Stimulated activated CD4-positive, alpha-beta T cell treated with anti-CD3 and anti-CD28 coated beads, TNF-alpha, amount 100 ng/mL, for 48 hours (primary cell): Measurements from ENCODE around the gene ZNF532.
"Not testable (repeated sequence)": the region's sequence is repeated elsewhere in the genome, so short reads cannot be mapped to it uniquely, and the experiment has no call there.

Source experiments
- DNase-seq, 3 donors: peaks; one replicate each; pipeline ENCODE4 v3.0.0-alpha.2; 2020; ENCODE audit warnings: low read depth in 3 of 3

ZNF532 gene

DNA sequence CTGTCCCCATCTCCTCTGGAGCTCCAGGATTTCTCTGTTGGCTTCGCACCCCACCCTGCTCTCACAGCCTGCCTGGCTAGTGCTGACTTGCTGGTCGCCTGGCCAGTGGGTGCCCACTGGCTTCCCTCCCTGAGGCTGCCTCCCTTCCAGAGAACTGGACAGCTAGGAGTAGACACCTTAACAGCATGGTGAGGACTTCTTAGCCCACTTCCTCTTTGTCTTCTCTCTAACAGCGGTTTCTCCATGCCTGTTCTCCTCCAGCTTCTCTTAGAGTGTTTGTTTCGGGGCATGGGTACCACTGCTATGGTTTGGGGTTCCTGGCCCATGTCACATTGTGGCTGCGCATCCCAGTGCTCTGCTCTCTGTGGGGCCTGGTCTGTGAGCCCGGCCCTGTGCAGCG is 37.1 kb downstream of the ZNF532 start:
- no peak for DNase-seq

DNA sequence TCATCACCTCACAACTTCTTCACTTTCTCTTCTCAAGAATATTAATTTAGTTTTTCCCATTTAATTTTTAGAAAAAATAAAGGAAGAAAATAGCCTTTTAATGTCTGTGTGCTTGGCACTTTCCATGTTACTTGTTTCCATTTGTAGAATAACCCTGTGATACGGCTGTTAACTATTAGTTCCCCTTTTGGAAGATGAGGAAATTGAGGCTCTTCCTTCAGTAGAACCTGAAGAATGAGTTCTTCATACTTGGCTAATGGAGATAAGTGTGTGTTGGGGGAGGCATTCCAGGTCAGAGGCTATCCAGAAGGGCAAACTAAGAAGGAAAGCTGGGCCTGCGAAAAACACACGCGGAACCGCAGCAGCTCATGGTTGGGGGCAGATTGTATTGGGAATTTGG is 38.3 kb downstream of the ZNF532 start:
- no peak for DNase-seq

DNA sequence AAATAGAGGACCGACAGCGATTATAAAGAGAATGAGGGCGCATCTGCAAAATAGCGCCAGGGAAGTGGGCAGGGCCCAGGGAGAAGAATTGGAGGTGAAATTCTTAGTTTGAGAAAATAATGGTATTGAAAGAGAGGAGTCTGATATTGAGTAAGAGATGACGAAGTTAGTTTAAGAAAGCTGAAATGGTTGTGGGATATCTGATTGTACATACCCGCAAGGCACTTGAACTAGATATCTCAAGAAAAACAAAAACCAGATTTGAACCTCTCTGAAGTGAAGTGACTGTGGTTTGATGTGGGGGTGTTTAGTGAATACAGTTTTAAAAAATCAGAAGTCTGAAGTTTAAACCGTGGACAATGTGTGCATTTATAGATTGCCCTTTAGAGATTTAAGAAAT is 38.9 kb downstream of the ZNF532 start:
- DNase-seq = no peak

DNA sequence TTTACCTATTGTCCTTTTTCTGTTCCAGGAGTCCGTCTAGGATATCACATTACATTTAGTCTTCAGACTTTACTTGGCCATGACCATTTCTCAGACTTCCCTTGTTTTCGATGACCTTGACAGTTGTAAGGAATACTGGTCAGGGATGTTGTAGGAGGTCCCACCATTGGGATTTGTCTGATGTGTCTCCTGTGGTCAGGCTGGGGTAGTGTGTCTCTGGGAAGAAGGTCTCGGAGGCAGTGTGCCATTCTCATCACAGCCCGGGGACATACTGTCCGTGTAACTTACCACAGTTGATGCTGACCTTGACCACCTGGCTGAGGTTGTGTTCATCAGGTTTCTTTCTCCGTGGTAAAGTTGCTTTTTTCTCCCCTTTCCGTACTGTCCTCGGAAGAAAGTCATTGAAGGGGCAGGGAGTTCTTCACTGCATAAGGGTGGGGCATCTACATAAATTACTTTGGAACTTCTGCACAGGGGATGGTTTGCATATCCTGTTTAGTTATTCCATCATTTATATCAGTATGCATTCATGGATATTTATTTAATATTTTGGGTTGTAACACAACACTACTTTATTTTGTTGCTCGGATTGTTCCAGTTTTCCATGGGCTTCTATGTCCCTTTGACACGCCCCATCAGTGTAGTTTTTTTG is 41.2 kb downstream of the ZNF532 start:
- DNase-seq = no peak

DNA sequence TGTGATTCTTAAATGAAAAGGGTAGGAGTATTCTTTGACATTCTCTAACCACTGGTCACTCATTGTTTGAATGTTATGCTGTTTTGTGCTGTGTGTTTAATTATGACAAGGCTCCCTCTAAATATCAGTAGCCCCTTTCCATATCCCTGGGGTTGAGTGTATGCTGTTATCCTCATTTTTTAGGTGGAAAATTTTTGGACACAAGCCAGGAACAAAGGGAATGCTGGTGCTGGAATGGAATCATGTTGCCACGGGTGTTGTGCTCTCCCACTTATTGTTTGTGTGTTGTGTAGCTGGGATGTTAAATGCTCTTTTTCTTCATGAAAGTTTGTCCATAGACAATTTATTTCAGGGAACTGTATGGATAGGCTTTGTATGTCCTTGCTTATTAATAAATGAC is 43.3 kb downstream of the ZNF532 start:
- no peak for DNase-seq

DNA sequence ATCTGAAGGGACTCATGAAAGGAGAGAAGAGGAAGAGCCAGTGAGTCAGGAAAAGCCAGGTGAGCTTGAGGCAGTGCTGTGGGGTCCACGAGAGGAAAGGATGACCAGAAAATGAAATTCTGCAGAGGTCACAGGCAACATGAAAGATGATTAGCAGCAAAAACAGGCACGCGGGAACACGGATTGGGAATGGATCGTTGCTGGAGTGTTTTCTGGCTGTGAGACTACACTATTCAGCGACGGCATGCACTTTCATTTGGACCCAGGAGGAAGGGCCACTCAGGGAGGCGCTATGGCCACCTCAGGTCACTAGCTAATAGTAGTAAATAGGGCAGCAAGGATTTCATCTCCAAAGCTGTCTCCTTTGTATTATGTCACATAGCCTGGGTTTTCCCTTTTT is 44.8 kb downstream of the ZNF532 start:
- no peak for DNase-seq

DNA sequence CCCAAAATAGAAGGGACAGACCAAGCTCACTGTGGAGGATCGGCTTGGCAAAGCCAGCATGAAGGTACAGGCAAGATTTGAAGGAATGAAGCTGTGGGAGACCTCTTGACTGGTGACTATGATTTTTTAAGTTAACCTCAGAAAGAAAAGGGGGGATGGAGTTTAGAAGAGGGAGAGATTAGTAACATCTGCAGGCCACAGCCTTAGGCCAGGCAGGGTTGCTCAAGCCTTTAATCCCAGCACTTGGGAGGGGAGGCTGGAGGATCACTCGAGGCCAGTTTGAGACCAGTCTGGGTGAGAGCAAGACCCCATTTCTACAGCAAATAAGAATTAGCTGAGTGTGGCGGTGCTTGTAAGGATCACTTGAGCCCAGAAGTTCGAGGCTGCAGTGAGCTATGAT is 46.6 kb downstream of the ZNF532 start:
- no peak for DNase-seq

DNA sequence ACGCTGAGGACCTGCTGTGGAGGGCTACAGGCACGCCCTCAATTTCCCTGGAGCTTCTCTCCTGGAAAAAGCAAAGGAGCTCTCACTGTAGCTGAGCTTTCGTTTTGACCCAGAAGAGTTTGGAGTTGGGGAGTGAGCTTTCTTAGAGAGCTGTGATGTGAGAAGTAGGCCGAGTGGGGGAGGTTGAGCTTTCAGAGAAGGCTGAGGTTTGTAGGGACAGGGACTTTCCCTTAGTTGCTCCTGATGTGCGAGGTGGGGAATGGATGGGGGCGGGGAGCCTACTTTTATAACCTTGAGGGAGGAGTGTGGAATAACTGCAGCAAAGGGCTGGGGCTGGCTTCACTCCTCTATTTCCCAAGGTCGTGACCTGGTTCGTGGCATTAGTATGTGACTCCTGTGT is 47.1 kb downstream of the ZNF532 start:
- DNase-seq = no peak

DNA sequence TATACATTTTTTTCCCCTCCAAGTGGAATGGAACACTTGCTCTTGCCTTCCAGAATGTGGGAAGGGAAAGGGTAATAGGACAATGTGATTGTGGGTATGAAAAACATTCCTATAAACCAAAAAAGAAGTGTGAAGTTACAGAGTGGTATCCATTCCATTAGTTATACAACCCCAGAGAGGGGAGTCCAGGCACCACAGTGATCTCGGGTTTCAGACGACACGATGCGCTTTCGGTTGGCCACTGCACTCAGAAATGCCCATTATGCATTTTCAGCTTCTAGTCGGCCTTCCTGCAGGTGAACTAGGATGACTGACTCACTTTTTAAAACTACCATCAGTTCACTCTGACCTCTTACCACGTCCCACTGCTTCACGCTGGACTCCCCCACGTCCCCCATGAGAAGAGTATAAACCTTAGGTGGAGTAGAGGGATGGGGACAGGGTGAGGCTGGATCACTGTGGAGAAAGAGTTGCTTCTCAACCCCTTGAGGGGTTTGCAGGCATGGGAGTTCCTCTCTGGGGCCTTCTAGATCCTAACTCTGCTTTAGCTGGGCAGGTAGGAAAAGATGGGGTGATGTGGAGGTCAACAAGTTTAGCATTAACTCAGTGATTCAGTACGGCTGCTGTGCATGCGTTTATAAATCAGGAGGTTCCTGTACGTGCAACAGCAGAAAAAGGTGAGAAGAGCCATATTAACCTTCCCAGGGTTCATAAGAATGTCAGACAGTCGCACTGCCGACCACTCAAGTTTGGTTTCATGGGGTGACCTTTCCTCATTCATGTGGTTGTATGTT is 50.5 kb downstream of the ZNF532 start:
- DNase-seq = no peak

DNA sequence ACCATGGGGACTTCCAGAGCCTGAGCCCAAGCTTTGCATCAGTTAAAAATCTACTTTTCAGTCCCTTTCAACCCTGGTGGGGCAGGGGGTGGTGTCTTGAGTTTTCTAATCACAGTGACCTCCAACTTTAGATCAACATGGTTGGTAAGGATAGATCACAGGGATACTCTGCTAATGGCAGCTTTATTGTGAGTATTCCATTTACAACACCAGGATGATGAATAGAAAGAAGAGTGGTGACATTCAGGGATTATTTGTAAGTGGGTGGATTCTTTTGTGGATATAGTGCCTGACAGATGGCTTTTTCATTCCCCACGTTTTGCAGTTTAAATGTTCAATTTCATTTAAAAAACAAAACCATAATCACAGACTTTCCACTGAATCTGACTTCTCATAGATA is 51.3 kb downstream of the ZNF532 start:
- DNase-seq = no peak

DNA sequence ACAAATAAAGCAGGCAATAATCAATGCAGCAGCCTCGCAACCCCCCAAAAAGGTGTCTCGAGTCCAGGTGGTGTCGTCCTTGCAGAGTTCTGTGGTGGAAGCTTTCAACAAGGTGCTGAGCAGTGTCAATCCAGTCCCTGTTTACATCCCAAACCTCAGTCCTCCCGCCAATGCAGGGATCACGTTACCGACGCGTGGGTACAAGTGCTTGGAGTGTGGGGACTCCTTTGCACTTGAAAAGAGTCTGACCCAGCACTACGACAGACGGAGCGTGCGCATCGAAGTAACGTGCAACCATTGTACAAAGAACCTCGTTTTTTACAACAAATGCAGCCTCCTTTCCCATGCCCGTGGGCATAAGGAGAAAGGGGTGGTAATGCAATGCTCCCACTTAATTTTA is 55.3 kb downstream of the ZNF532 start:
- not testable (repeated sequence) for DNase-seq

DNA sequence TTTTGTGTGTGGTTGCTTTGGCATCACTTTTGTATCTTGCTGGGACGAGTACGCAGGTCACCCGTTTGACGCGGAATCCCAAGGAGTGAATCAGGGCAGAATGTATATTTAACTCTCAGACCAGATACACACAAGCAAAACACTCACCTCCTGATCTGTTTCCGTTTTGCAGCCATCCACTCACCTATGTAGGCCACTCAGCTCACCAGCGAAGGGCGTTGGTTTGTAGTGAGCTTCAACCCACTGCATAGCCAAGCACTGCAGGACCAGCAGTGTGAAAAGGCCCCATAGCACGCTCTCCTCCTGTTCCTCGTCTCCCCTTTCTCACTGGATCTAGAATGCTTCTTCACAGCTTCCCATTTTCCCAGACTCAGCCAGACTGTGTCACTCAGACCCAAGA is 58.3 kb downstream of the ZNF532 start:
- no peak for DNase-seq

DNA sequence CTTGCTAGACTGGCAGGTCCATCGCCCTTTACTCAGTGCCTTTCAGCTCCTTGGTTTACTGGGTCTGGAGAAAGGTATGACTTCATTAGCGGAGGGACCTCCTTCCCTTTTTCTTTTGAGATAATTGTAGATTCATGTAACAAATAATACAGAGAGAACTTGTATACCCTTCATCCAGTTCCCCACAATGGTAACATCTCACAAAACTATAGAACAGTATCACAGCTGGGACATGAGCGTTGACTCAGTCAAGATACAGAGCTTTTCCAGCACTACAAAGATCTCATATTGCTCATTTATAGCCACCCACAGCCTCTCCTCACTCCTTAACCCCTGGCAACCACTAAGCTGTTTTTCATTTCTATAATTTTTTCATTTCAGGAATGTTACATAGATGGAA is 59.8 kb downstream of the ZNF532 start:
- no peak for DNase-seq

DNA sequence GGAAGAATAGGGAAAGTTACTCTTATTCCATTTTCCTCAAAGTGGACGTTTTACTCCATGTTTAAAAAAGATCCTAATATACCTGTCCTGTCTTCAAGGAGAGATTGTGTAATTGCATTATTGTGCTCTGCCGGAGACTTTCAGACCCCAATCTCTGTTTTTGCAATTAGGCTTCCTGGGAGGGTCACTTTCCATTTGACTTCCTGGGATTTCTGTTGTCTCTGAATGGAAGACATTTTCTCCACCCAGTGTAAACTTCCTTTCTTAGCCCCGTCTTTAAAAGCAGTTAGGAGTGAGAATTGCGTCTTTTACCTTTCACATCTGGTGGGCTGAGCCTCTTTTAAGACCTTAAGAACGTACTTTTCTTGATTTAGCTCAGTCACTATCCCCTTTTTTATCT is 63.0 kb downstream of the ZNF532 start:
- no peak for DNase-seq

DNA sequence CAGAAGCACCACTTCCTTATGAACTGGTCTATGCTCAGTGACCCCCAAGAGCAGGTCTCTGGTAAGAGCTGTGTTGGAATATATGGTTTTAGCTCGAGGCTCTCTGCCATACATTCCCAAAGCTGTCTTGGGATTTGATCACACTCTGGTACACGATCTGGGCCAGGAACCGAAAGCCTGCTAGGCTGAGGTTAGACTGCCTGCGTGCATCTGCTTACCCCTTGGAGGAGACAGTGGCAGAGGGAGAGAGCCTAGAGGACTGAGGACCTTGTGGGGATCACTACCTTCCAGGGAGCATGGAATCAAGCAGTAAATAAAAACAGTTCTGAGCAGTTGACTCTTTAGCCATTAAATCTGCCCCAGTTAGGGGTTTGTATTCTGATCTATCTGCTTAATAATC is 63.7 kb downstream of the ZNF532 start:
- no peak for DNase-seq

DNA sequence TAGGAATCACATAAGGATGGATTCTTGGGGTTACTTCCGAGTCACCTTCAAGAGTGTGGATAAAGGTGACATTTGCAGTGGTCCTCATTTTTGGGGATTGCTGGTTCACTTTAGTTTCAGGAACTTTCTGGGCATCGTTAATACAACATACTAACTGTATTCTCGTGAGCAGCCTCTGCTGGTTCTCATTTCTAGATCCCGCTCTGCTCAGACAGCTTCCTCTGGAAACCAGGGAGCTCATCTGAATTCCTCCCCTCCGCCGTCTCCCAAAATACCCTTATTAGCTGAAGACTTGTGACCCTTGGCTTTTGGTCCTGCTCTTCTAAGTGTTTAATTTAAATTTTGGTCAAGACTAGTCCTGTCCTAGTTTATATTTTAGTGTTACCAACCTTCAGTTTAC is 64.5 kb downstream of the ZNF532 start:
- DNase-seq = no peak

DNA sequence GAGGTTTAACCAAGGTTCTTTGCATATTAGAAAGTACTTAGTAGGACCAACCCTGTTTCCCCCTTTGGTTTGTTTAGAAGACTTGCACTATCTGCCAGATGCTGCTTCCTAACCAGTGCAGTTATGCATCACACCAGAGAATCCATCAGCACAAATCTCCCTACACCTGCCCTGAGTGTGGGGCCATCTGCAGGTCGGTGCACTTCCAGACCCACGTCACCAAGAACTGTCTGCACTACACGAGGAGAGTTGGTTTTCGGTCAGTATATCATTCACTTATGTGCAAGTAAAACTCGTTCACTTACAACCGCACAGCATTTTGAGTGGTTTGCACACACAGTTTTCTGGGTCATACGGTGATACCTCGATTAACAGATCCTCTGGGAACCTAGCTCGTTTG is 69.7 kb downstream of the ZNF532 start:
- DNase-seq = no peak

DNA sequence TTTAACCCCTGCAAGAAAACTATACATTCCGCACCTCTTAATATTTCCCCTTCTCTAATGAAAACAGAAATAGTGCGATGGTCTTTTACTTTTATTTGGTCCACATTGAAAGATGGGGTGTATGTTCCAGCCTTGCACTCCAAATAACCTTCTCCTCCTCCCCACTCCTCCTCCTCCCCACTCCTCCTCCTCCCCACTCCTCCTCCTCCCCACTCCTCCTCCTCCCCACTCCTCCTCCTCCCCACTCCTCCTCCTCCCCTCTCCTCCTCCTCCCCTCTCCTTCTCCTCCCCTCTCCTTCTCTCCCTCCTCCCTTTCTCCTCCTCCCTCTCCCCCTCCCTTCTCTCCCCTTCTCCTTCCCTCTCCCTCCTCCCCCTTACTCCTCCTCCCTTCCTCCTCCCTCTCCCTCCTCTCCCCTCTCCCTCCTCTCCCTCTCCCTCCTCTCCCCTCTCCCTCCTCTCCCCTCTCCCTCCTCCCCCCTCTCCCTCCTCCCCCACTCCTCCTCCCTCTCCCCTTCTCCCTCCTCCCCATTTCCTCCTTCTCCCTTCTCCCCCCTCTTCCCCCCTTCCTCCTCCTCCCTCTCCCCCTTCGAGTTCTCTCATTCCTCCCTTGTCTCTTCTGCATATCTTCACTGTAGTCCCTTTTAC is 70.4 kb downstream of the ZNF532 start:
- no peak for DNase-seq

DNA sequence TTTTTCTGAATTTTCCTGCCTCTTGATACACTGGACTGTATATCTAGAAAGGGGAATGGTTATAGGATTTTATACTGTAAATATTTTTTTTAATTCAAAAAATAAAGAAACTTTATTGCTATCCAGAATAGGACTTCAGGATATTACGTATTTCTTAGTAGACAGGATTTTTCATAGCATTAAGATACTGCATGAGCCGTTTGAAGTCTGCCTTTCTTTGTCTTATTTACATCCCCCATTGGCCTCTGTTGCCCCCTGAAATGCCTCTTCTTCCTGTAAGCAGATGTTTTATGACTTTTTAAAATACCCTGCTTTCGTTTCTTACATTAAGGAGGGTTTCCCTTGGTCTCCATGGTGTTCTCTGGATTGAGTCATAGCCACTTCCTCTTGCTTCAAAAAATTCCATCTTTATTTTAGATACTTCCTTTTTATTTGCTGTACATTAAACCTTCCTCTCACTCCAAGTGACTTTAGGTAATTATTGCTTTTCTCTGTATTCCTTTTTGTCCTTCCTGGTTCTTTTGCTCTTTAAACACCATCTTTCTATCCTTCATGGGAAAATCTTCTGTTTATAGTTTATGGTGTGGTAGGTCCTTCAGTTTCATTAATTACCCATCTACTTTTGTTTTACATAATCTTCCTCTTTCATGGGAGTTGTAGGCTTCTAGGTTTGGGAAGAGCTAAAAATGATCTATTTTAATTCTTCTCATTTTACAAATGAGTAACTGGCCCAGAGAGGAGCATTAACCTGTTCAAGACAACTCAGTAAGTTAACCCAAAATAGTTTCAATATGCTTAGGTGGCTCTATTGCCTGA is 72.6 kb downstream of the ZNF532 start:
- DNase-seq = no peak

DNA sequence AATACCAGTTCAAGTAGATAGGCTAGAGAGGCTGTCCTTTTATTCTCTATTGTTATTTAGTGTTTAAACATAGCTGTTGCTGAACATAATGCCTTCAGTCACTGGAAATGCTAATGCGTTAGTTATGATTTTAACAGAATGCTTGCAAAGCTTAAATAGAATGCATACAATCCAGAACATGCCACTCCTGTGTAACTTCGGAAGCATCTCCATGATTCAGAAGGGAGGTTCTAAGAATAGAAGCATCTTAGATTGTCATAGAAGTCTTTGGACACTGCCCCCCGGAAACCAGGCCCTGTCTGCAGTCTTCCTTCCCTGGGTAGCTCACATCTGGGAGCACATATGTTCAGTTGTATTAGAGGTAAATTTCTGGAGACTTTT is 73.2 kb downstream of the ZNF532 start:
- DNase-seq = no peak

DNA sequence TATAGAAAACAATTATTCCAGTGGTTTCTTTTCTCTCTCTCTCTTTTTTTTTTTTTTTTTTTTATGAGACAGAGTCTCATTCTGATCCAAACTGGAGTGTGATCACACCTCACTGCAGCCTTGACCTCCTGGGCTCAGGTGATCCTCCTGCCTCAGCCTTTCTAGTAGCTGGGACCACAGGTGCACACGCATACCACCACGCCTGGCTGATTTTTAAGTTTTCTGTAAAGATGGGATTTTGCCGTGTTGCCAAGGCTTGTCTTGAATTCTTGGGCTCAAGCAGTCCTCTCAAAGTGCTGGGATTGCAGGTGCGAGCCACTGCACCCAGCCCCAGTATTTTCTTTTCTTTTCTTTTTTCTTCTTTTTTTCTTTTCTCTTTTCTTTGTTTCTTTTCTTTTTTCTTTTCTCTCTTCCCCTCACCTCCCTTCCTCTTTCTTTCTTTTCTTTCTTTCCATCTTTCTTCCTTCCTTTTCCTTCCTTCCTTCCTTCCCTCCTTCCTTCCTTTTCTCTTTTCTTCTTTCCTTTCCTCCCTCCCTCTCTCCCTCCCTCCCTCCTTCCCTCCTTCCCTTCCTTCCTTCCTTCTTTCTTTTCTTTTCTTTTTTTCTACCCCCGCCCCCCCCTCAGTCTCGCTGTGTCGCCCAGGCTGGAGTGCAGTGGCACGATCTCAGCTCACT is 76.9 kb downstream of the ZNF532 start:
- no peak for DNase-seq

DNA sequence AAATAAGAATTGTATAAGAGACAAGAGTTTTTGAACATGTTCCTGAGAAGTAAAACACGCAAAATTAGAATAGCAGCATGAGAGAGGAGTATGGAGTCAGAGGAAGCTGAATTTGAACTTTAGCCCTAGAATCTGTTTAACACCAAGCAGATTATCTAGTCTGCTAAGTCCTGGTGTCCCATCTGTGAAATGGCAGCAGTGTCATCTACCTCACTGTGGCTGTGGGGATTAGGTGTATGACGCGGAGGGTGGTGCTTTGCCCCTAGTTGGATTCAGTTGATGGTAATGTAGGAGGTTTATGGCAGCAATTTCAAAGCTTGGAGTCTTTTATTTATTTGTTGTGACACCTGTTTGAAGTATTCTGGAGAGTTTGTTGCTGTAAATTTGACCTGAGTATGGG is 79.2 kb downstream of the ZNF532 start:
- DNase-seq = no peak
